NCI-H446 treated with DMSO at 0.1 percent for 48 hours (cell line): ENCODE results near the gene TLN1.
A peak's percentile ranks its signal among the peaks of the same experiment; 100 is the strongest.

Experiments
- DNase-seq: peaks from one replicate; lab custom pipeline; 2025; lab: John Stamatoyannopoulos, UW

TLN1 gene

DNA sequence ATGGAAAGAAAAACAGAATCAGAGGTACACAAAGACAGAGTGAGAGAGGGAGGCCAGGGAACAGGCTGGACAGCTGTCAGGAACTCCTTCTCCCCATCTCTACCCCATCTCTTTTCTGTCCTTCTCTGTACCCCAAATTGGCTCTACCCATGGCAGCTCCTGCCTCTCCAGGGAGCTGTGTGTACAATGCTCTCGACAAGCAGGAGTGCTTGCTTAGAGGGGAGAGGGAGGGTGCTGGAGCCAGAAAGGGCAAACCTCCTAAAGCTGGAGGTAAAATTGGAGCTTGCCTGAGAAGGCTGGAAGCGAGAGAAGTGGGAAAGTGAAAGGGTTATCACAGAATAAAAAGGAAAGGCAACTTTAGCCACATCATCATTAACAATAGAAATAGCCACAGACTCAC, 48.7 kb downstream of the TLN1 start:
- no peak for DNase-seq

DNA sequence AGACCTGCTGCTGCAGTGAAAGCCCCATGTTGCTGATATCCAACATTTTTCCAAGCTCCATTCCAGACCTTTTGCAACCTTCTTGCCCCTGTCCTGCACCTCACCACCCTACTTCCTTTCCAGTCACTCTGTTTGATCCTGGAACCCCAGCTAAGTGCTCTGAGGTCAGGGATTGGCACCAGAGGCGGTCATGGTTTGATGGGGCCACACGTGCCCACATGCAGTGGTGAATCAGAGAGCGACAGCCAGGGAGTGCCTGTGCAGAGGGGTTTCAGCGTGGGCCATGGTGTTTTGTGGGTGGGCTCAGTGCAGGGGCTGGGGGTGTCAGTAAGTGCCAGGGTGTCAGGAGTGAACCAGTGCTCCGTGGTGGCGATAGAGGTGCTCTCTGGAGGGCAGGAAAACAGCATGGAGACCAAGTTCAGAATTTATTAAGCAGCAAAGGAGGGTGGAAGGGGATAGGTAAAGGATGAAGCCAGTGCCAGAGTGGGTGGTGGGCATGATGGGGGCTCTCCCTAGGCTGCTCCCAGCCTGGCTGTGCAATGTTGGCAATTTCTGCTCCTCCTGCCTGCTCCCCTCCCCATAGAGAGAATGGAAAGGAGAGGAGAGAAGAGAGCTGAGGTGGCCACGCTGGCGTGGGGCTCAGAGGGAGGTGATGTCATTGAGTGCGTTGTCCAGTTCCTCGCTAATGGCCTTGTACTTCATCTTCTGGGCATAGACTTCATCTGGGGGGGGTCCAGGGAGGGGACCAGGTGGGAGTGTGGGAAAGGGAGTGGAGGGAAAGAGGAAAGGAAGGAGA, 49.3 kb downstream of the TLN1 start:
- DNase-seq = no peak

GRCh38 chr9:35682051-35682450, 49.9 kb downstream of the TLN1 start:
- DNase-seq = no peak

DNA sequence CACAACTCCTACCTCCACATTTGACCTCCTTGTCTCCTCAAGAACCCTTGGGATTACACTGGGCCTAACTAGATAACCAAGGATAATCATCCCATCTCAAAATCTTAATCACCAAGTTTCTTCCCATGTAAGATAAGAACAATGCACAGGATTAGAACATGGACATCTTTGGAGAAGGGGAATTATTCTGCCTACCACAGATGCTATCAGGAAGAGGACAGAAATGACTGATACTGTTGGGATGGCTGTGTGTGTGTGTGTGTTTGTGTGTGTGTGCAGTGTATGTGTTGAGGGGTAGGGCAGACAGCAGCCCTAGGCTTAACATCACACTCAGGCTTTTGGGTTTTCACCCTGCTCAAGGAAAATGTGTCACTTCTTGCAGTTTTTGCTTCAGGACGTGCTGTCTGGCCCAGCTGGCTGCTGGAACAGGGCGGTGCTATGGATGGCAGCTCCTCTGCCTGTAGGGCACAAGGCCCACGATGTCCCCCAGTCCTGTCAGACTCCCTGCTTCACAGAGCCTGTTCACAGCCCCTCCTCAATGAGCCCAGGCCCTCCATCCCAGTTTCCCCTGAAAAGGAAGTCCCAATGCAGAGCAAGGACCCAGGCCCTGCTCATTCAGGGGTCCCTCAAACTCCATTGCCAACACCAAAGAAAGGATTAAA, 50.5 kb downstream of the TLN1 start:
- DNase-seq = no peak

DNA sequence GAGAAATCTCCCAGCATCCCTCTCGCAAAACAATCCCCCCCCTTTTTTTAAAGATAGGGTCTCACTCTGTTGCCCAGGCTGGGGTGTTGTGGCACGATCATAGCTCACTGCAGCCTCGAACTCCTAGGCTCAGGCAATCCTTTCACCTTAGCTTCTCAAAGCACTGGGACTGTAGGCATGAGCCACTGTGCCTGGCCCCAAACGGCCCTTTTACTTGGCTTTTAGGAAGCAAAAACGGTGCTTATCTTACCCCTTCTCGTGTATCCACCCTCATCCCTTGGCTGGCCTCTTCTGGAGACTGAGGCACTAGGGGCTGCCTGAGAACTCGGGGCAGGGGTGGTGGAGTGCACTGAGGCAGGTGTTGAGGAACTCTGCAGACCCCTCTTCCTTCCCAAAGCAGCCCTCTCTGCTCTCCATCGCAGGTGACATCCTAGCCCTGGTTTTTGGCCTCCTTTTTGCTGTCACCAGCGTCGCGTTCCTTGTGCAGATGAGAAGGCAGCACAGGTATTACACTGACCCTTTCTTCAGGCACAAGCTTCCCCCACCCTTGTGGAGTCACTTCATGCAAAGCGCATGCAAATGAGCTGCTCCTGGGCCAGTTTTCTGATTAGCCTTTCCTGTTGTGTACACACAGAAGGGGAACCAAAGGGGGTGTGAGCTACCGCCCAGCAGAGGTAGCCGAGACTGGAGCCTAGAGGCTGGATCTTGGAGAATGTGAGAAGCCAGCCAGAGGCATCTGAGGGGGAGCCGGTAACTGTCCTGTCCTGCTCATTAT, 51.5 kb downstream of the TLN1 start:
- DNase-seq = no peak

GRCh38 chr9:35679766-35680330, 52.1 kb downstream of the TLN1 start:
- DNase-seq = no peak

GRCh38 chr9:35679091-35679490, 52.9 kb downstream of the TLN1 start:
- DNase-seq = no peak

GRCh38 chr9:35675732-35676392, 56.1 kb downstream of the TLN1 start:
- no peak for DNase-seq

GRCh38 chr9:35675204-35675603, 56.8 kb downstream of the TLN1 start:
- no peak for DNase-seq

DNA sequence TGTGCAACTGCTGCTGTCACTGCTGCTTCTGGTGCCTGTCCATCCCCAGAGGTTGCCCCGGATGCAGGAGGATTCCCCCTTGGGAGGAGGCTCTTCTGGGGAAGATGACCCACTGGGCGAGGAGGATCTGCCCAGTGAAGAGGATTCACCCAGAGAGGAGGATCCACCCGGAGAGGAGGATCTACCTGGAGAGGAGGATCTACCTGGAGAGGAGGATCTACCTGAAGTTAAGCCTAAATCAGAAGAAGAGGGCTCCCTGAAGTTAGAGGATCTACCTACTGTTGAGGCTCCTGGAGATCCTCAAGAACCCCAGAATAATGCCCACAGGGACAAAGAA, 58.0 kb downstream of the TLN1 start:
- DNase-seq = no peak

DNA sequence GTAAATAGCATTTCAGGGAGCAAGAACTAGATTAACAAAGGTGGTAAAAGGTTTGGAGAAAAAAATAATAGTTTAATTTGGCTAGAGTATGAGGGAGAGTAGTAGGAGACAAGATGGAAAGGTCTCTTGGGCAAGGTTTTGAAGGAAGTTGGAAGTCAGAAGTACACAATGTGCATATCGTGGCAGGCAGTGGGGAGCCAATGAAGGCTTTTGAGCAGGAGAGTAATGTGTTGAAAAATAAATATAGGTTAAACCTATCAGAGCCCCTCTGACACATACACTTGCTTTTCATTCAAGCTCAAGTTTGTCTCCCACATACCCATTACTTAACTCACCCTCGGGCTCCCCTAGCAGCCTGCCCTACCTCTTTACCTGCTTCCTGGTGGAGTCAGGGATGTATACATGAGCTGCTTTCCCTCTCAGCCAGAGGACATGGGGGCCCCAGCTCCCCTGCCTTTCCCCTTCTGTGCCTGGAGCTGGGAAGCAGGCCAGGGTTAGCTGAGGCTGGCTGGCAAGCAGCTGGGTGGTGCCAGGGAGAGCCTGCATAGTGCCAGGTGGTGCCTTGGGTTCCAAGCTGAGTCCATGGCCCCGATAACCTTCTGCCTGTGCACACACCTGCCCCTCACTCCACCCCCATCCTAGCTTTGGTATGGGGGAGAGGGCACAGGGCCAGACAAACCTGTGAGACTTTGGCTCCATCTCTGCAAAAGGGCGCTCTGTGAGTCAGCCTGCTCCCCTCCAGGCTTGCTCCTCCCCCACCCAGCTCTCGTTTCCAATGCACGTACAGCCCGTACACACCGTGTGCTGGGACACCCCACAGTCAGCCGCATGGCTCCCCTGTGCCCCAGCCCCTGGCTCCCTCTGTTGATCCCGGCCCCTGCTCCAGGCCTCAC, 58.6 kb downstream of the TLN1 start, which contains the start of gene CA9:
CA9 (plus strand) TSS at position 797 of the 893 bp plus-strand sequence; CDS start at position 829, 32 bp downstream.
- DNase-seq = peak; percentile 55

GRCh38 chr9:35669331-35670145, 62.5 kb downstream of the TLN1 start:
- DNase-seq = no peak

DNA sequence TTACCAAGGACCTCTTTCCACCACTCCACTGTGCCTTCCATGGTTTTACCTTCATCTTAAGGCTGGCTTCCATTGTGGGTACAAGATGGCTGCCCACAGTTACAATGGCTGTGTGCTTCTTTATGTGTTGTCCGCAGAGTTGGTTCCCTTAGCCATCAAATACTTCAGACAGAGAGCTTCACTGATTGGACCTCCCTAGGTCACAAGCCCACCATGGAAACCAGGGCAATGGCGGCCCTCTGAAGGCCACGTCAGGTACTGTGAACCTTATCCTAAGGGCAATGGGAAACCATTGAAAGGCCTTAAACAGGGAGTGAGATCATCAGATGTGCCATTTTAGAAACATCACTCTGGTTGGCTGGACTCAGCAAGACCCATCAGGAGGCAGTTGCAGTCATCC, 64.1 kb downstream of the TLN1 start:
- no peak for DNase-seq

GRCh38 chr9:35666549-35666948, 65.4 kb downstream of the TLN1 start:
- no peak for DNase-seq

GRCh38 chr9:35666045-35666444, 66.0 kb downstream of the TLN1 start:
- no peak for DNase-seq

GRCh38 chr9:35665471-35665818, 66.5 kb downstream of the TLN1 start:
- DNase-seq = no peak

DNA sequence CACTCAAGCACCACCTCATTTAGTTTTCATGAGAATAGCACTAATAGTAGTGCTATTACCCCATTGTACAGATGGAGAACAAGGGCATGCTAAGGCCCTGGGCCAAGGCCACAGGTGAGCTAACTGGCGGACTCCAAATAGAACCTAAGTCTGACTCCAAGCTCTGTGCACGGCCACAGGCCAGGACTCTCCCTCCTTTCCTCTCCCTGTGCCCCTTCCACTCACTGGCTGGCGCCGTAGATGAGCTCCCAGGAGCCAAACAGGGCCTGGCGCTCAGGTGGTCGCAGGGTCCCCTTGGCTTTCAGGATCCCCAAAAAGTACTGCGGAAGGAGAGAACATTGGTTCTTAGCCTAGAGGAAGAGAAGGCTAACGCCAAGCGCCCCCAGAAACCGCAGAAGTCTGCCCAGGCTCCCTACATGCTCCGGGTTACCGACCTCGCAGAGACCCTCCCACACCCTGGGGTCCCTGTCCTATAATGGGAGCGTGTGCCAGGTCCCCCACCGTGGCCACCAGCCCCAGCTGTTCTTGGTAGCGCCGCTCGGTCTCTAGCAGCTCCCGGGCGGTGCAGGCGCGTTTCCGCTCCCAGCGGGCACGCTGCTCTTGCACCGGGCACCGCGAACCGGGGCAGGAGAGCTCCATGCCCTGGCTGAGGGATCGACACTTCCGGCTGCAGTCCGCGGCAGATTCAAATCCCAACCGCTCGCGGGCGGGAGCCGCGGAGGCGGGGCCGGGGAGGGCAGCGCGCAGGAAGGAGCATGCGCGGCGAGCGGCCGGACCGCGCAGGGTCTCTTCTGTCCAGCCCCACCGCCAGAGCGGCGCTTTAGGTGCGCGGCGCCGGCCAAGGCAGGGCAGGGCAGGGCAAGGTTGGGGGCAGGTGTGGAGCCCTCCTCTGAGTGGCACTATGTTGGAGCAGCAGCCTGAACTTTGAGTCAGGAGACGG, 67.2 kb downstream of the TLN1 start, which contains the start of gene ARHGEF39:
ARHGEF39 (minus strand) TSS at position 665 of the 940 bp plus-strand sequence; CDS start at position 639, 26 bp downstream.
- DNase-seq = peak; percentile 57

GRCh38 chr9:35662437-35662836, 69.6 kb downstream of the TLN1 start:
- no peak for DNase-seq
